NCI-H82 treated with DMSO at 0.1 percent for 48 hours (cell line): ENCODE measurements around the gene TMEM43.

Experiments
- DNase-seq: peaks from one replicate; lab custom pipeline; 2025; ENCODE audit not compliant: unreplicated experiment; lab: John Stamatoyannopoulos, UW

TMEM43 gene

DNA sequence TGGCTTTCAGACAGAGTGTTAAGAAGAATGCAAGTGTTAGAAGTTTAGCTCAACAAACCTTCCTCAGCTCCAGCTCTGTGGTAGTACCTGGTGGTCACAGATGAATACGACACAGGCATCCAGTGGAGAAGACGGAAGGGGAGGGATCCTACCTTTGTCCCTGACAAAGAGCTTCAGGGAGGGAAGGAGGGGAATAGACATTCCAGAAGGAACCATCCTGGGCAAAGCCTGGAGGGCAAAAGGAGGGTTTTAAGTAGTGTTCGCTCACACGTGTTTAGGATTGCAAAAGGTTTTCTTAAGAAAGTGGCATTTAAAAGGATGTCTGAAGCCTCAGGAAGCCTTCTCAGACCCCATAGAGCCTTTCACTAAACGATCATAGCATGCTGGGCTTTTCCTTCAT, 3.0 kb upstream of the TMEM43 start:
- DNase-seq, result no peak

- no peak for DNase-seq
Observed at GRCh38 chr3:14122301-14122700, 2.6 kb upstream of the TMEM43 start.

GRCh38 chr3:14123308-14124222, 1.3 kb upstream of the TMEM43 start:
- no peak for DNase-seq

GRCh38 chr3:14124223-14124614, 633 bp upstream of the TMEM43 start:
- DNase-seq, result no peak

DNA sequence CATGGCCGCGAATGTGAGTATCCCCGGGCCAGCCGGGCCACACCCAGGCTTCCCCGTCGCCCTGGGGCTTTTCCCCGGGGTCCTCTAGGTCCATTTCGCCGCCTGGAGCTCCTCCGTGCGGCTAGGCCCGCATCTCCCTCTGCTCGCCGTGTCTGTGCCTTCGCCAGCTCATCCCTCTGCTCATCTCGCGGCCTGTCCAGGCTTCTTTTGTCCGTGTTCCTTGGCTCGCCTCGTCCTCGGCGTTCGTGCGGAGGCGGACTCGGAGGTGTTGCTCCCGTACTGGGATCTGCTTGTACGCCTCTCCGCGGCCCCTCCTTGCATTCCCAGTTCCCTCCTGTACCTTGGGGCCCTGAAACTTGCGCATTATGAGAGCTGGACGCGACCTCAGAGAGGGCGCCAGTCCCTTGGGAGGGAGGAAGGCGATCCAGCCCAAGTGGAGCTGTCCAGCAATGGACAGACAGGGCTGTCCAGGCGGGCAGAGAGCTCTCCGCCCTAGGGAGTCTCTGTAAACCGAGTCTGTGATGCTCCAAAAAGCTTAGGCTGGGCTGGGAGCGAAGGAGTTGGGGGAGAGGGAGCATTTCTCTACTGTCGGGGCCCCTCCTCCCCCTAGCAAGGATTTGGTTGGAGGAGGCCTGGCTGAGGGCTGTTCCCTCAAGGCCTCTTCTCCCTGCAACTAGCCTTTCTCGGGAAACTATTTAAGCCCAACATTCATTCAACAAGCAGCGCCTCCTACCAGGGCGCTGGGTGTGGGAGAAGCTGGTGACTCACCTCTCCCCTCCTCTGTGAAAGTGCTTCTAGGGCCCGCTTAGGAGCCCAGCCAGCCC, 553 bp downstream of the TMEM43 start:
- no peak for DNase-seq

DNA sequence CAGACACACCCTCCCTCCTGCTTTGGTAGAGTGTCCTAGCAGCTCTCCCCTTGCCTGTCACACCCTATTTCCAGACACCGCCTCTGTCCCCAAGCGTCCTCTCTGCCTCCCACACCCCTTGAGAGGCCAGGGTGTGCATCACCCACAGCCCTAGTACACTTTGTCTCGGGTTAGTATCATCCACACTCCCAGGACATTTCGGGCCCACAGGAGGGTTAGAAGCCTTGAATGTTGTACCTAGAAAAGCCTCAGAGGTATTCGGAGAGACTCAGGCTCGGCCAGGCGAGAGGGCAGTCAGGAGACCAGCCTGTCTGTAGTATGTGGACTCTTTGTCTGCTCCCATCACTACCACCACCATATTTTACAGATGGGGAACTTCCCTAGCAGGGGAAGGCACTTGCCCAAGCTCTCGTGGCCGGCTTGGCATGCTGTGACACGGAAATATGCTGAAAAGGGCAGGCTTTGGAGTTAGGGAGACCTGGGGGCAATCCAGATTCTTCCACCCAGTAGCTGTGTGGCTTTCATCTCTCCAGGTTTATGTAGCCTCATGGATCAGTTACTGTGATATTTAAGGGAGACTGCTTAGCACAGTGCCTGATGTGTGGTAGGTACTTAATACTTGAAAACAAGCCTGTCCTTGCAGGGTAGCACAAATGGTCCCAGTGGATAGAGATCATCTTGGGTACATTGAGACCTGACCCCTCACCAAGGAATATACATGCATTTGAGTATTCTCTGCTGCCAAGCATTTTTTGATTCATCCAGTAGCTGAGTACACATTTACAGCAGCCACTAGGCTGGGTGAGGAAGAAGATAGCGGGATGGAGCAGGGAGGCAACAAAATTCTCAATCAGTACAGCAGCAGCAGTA, 1.4 kb downstream of the TMEM43 start:
- no peak for DNase-seq

- DNase-seq, result no peak
Observed at GRCh38 chr3:14126887-14127505, 2.1 kb downstream of the TMEM43 start.

- DNase-seq, result no peak
Observed at GRCh38 chr3:14127516-14128161, 2.8 kb downstream of the TMEM43 start.

GRCh38 chr3:14128724-14129123, 3.9 kb downstream of the TMEM43 start:
- DNase-seq, result no peak

DNA sequence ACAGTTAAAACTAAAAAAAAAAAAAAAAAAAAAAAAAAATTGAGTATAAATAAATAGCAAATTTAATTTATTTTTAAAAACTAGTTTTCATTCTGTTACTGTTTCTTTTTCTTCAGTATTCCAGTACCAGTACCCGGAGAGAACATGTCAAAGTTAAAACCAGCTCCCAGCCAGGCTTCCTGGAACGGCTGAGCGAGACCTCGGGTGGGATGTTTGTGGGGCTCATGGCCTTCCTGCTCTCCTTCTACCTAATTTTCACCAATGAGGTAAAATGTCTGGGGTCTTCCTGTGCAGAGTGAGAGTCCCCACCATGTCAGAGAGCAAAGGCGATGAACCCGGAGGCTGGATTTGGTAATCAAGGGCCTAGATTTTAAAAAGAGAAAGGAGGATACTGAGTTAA, 4.4 kb downstream of the TMEM43 start:
- DNase-seq, result no peak

DNA sequence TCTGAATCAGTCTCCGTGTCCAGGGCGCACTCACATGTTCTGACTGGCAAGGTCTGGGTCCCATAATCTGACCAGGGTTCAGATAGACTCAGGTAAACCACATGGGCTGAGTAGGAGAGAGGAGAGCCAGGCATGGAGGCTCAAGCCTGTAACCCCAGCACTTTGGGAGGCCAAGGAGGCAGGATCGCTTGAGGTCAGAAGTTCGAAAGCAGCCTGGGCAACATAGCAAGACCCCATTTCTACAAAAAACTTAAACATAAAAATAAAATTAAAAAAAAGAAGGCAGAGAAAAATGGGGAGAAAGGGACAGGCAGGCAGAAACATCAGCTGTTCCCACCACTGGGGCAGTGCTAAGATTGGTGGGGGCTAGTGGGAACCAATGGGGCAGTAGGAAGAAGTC, 5.4 kb downstream of the TMEM43 start:
- no peak for DNase-seq

DNA sequence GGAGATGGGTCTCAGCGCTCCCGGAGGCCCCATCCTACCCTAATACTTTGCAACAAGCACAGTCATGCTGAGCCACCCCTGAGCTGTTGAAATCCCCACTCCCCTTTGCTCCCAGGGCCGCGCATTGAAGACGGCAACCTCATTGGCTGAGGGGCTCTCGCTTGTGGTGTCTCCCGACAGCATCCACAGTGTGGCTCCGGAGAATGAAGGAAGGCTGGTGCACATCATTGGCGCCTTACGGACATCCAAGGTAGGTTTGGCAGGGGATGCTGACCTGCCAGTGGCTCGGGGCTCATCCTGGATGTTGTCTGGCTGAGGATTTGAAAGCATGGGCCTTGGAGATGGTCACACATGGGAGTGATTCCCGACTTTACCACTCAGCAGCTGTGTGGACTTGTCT, 5.9 kb downstream of the TMEM43 start:
- DNase-seq, result no peak

DNA sequence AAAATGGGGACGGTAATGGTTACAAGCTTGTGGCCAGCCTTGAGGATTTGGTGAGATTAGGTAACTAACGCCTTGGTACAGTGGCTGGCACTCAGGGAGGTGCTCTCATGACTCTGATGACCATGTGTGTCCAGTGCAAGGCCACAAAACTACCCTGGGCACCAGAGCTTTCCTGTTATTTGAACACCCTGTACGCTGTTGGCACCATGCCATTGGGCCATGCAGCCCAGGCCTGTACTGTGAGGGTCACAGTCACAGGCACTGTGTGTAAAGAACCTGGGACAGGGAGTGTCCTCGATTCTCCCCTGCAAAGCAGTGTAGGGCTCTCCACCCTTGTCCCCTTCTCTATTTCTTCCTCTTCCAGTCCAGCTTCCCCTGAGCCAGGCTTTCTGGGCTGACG, 6.3 kb downstream of the TMEM43 start:
- no peak for DNase-seq

DNA sequence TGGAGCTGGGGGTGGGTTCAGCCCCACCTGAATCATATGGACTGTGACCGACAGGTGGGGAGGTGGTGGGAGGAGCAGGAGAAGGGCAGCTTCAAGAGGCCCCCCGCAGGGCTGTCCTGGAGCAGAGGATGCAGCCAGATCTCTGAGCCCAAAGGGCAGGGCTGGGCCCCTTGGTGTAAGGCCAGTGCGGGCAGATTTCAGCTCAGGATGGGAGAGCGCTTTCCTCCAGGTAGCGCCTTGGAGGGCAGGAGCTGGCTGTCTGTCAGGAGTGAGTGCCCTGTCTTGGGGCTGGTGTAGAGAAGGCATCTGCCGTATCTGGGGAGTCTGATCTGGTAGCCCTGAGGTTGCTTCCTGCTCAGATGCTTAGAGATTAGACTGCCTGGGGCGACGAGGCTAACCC, 7.3 kb downstream of the TMEM43 start:
- no peak for DNase-seq

- DNase-seq, result no peak
Observed at GRCh38 chr3:14132689-14133088, 7.8 kb downstream of the TMEM43 start.

GRCh38 chr3:14133188-14133800, 8.4 kb downstream of the TMEM43 start:
- DNase-seq, result no peak

- no peak for DNase-seq
Observed at GRCh38 chr3:14133876-14134275, 9.0 kb downstream of the TMEM43 start.

- no peak for DNase-seq
Observed at GRCh38 chr3:14134291-14134690, 9.4 kb downstream of the TMEM43 start.

DNA sequence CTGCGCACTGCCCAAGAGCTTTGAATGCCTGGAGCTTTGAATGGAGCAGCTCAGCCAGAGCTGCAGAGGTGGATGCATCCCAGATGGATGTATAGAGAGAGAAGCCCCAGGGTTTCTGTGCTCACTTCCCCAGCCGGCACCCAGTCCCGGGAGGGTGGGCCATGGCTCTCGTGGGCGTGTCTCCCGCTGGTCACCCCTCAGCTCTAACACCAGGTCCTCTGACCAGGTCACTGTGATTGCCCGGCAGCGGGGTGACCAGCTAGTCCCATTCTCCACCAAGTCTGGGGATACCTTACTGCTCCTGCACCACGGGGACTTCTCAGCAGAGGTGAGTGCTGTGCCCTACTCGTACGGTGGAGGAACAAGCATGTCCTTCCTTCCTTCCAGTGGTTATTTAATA, 10.7 kb downstream of the TMEM43 start:
- DNase-seq, result no peak

GRCh38 chr3:14137004-14137403, 12.2 kb downstream of the TMEM43 start:
- no peak for DNase-seq
